HG02759 (cell line): ENCODE data around the gene CHRNB2.
"Not testable (repeated sequence)": the region's sequence is repeated elsewhere in the genome, so short reads cannot be mapped to it uniquely, and the experiment has no call there.

Experiments used
- ATAC-seq: cut with Tn5 transposase; IDR thresholded peaks from one replicate; pipeline ENCODE4 v1.9.1; 2021; ENCODE audit warnings: mild to moderate bottlenecking, moderate library complexity; ENCODE audit not compliant: unreplicated experiment

The CHRNB2 gene

GRCh38 chr1:154567386-154568156 is at the start of gene CHRNB2:
Gene CHRNB2, plus strand, starts transcription at chr1:154567778. Its CDS starts 267 bp downstream, at chr1:154568045.
- peak; percentile 61 for ATAC-seq

DNA sequence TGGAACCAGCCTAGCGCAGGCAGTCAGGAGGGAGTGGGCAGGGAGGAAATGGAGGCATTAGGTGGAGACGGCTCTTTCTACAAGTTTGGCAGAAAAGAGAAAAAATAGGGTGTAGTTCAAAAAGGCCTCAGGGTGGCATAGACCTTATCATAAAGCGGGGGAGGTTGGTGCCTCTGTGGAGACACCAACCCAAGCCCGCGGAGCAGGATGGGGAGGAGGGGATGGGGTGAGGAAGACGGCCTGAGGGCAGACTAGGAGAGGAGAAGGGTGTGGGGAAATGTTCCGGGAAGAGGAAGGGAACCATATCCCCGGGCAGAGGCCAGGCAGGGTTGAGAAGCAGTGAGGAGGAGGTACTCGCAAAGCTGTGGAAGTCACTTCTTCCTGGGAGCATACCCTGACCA is 48.0 kb upstream of the CHRNB2 start:
- ATAC-seq = no peak

DNA sequence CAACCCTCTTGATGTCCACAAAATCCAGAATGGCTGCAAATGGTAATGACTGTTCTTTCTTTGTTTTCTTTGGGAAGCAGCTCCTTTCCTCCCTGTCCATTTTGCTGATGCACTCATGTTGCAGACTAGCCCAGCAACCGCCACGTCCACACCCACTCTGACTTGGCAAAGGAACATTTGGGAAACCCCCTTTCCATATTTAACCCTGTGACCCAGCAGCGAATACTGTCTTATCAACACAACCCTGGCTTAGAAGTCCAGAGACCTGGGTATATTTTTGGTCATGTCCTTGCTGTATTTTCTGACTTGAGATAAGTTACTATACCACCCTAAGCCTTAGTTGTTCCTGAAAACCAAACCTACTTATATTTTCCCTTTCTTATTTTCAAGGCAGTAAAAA is 47.2 kb upstream of the CHRNB2 start:
- no peak for ATAC-seq

DNA sequence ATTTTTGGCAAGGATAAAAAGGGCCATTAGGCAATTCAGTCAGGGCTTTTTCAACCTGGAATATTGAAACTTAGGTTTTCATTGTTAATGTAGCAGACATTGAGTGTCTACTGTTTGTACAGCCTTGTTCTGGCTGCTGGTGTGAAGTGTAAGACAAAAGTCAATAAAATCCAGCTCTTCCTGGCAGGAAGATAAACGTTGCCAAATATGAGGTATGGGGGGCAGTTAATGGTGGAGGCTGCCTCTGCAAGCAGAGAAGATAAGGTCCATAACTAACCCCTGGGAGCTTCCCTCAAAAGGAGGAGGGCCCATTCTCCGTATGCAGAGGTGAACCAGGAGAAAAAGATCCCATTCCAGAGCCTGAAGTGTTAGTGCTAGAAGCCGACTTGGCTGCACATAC is 45.9 kb upstream of the CHRNB2 start:
- no peak for ATAC-seq

- no peak for ATAC-seq
These were observed 42.7 kb upstream of the CHRNB2 start for GRCh38 chr1:154524881-154525280.

DNA sequence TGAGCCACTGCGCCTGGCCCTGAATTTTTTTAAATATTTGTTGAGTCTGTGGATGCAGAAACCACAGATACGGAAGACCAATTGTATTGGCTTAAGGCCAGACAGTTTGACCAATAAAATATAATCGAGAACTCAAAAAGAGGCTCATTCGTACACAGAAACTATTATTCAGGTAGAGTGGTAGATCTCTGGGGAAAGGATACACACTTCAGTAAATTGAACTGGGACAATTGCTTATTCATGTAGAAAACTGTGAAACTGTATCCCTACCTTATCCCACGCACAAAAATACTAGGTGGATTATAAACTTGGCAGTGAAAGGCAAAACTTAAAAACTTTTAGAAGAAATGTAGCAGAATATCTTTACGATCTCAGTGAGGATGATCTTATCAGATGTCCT is 40.4 kb upstream of the CHRNB2 start:
- no peak for ATAC-seq

DNA sequence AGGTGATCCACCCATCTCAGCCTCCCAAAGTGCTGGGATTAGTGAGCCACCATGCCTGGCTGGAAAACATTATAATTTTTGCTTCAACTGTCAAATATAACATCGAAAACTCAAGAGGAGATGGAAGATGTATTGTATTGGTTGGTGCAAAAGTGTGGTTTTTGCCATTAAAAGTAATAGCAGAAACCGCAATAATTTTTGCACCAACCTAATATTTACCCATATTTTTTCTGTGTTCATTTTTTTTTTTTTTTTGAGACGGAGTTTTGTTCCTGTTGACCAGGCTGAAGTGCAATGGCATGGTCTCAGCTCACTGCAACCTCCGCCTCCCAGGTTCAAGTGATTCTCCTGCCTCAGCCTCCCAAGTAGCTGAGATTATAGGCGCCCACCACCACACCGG is 38.3 kb upstream of the CHRNB2 start:
- no peak for ATAC-seq

DNA sequence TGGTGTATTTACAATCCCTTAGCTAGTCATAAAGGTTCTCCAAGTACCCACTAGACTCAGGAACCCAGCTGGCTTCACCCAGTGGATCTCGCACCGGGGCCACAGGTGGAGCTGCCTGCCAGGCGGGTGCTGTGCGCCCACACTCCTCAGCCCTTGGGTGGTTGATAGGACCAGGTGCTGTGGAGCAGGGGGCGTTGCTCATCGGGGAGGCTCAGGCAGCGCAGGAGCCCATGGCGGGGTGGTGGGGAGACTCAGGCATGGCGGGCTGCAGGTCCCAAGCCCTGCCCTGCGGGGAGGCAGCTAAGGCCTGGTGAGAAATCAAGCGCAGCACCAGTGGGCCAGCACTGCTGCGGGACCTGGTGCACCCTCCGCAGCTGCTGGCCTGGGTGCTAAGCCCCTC is 35.6 kb upstream of the CHRNB2 start:
- ATAC-seq = not testable (repeated sequence)

GRCh38 chr1:154533952-154534844 is 33.4 kb upstream of the CHRNB2 start:
- no peak for ATAC-seq

DNA sequence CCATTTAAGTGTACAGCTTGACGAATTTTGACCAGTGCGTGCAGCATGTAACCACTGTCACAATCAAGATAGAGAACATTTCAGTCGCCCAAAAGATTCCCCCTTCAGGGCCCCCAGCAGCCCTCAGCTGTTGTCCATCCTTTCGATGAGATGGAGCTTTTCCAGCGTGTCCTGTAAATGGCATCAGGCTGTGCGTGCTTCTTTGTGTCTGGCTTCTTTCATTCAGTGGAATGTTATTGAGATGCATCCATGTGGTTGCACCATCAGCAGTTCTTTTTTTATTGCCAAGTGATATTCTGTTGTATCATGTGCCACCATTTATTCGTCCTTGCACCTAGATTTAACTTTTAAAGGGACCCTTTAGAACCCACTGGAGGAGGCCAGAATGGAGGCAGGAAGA is 31.0 kb upstream of the CHRNB2 start:
- no peak for ATAC-seq

- ATAC-seq = no peak
These were observed 27.8 kb upstream of the CHRNB2 start for GRCh38 chr1:154539486-154540483.

GRCh38 chr1:154541231-154541630 is 26.3 kb upstream of the CHRNB2 start:
- ATAC-seq = no peak

GRCh38 chr1:154546264-154547063 is 21.1 kb upstream of the CHRNB2 start:
- ATAC-seq = no peak

- ATAC-seq = no peak
These were observed 20.4 kb upstream of the CHRNB2 start for GRCh38 chr1:154547105-154547732.

DNA sequence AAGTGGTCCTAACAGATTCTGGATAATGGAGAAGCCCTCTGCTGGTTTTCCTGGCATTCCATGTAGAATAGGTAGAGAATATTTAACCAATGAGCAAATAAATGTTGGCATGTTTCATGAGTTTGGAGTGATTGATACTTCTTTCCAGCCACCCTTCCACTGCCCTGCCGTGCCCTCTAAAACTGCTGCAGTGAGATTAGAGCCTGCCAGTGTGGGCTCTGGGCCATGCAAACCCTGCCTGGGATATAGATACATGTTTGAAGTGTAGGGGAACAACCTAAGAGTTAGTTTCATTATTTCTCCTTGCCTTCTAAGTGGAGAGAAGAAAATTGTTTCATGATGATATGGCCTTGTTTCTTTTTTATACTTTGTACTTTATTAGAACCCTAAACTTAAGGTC is 19.6 kb upstream of the CHRNB2 start:
- no peak for ATAC-seq

GRCh38 chr1:154549202-154549770 is 18.3 kb upstream of the CHRNB2 start:
- no peak for ATAC-seq

DNA sequence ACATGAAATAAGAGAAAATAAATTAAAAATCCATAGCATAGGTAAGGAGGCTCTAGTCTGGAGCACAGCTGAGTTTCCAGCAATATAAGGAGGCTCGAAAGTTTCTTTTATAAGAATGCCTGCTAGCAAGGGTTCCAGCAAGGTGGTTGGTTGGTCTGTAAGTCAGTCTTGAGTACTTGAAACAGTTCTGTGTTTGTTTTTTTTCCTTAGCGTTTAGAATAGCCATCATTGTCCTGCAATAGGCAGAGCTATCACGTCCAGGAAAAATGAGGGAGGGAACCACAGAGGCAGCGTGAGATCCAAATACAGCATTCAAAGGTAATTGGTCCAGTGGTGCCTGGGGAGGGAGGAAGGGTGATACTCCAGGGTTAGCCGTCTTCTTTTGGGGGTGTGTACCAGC is 17.5 kb upstream of the CHRNB2 start:
- no peak for ATAC-seq

GRCh38 chr1:154550657-154551056 is 16.9 kb upstream of the CHRNB2 start:
- no peak for ATAC-seq

GRCh38 chr1:154551474-154551873 is 16.1 kb upstream of the CHRNB2 start:
- no peak for ATAC-seq
